ENCODE data around the gene SDK1. TPM values are rescaled to one million over a fixed set of nuclear protein-coding genes. Genes with fewer than 3 reads are reported as not detected.
A peak's percentile ranks its signal among the peaks of the same experiment; 100 is the strongest.

The SDK1 gene
- total RNA-seq, 1 donor from 2014 or later, result 10.4 TPM

GRCh38 chr7:4134631-4135030 lies 833.6 kb downstream of the SDK1 start:
- ATAC-seq (peak; percentile 35), DNase-seq (peak; percentile 59)
- H3K36me3 ChIP-seq, result no peaks in the 10 kb centered on the region
- no peak overlapping the region for H3K4me3 ChIP-seq
- H3K27me3 ChIP-seq, result no peaks in the 10 kb centered on the region
- no peak overlapping the region for H3K27ac ChIP-seq
- intact Hi-C loops (cut with DNase I), result no loop called here
- no peaks in the 10 kb centered on the region for H3K4me1 ChIP-seq
- no peak for TF ChIP-seq CTCF (IDR thresholded peaks at IDR 0.05)
- no peaks in the 10 kb centered on the region for H3K9me3 ChIP-seq

GRCh38 chr7:4135301-4135700 lies 834.2 kb downstream of the SDK1 start:
- DNase-seq, result peak; percentile 16

GRCh38 chr7:4136036-4136435 lies 835.0 kb downstream of the SDK1 start:
- Histone ChIP-seq H3K27ac (no peak overlapping the region), H3K27me3 (no peaks in the 10 kb centered on the region), H3K9me3 (no peaks in the 10 kb centered on the region), H3K4me1 (no peaks in the 10 kb centered on the region), H3K36me3 (no peaks in the 10 kb centered on the region), H3K4me3 (no peak overlapping the region)
- no peak for TF ChIP-seq CTCF (IDR thresholded peaks at IDR 0.05)
- DNase-seq (peak; percentile 39), ATAC-seq (no peak)
- intact Hi-C loops (cut with DNase I), result no loop called here

More at GRCh38 chr7:4135301-4135700, 834.2 kb downstream of the SDK1 start:
- Histone ChIP-seq H3K4me1 (no peaks in the 10 kb centered on the region), H3K9me3 (no peaks in the 10 kb centered on the region), H3K27ac (no peak overlapping the region), H3K36me3 (no peaks in the 10 kb centered on the region), H3K27me3 (no peaks in the 10 kb centered on the region), H3K4me3 (no peak overlapping the region)
- TF ChIP-seq CTCF (IDR thresholded peaks at IDR 0.05), result no peak
- ATAC-seq, result no peak
- intact Hi-C loops (cut with DNase I), result no loop called here

DNA sequence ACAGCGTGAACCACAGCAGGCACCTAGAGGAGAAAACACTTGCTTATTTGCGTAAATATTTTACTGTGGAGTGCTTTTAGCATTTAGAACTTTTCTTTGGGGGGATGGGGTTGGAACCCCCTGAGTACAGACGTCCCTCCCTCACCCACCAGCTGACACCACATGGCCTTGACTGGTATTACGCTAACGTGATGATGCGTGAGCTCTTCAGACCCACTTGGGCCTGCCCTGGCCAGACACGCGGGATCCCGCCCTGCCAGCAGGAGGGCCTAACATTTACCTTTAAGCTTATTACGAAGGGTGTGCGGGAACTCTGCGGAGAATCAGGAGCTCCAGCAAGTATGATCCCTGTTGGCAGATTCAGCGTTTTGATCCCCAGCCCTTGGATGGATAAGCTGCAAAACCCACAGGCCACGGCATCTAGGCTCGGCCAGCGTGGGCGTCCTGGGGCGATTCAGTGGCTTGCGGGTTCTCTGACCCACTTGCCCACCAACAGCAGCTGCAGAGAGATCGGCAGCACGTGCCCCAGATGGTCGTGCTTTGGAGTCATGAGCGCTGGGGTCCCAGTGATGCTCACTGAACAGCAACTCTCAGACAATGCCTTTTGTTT lies 835.6 kb downstream of the SDK1 start:
- H3K27ac ChIP-seq, result no peak overlapping the region
- no peaks in the 10 kb centered on the region for H3K36me3 ChIP-seq
- intact Hi-C loops (cut with DNase I), result no loop called here
- no peak overlapping the region for H3K4me3 ChIP-seq
- DNase-seq, result peak; percentile 46
- ATAC-seq, result no peak
- no peak for TF ChIP-seq CTCF (IDR thresholded peaks at IDR 0.05)
- H3K27me3 ChIP-seq, result no peaks in the 10 kb centered on the region
- no peaks in the 10 kb centered on the region for H3K9me3 ChIP-seq
- H3K4me1 ChIP-seq, result no peaks in the 10 kb centered on the region

GRCh38 chr7:4137552-4137951 lies 836.5 kb downstream of the SDK1 start:
- intact Hi-C loops (cut with DNase I), result no loop called here
- H3K27me3 ChIP-seq, result no peaks in the 10 kb centered on the region
- no peaks in the 10 kb centered on the region for H3K4me1 ChIP-seq
- TF ChIP-seq CTCF (IDR thresholded peaks at IDR 0.05), result no peak
- no peaks in the 10 kb centered on the region for H3K9me3 ChIP-seq
- DNase-seq, result peak; percentile 2
- no peak overlapping the region for H3K4me3 ChIP-seq
- no peak overlapping the region for H3K27ac ChIP-seq
- no peak for ATAC-seq
- H3K36me3 ChIP-seq, result no peaks in the 10 kb centered on the region

DNA sequence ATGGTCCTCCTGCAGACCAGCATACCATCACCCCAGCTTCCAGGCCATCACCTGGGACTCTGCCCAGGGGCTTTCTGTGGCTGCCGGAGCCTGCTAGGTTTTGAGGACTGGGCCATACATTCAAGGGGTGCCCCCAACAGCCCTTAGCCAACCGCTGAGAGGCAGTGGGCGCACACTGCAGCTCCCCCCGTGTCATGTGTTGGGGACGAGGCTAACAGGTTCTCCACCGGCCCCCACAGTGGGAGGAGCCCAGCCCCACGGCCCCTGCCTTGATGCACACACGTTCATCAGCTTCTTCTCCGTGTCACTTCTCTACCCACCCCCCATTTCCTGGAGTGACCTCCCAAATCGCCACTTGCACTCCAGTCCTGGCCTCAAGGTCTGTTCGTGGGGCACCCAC lies 837.8 kb downstream of the SDK1 start:
- DNase-seq, result peak; percentile 57
- no peaks in the 10 kb centered on the region for H3K4me1 ChIP-seq

More for the DNA sequence above, 837.8 kb downstream of the SDK1 start:
- no peak for ATAC-seq
- H3K4me3 ChIP-seq, result no peak overlapping the region
- TF ChIP-seq CTCF (IDR thresholded peaks at IDR 0.05), result no peak
- H3K27ac ChIP-seq, result no peak overlapping the region
- H3K36me3 ChIP-seq, result no peaks in the 10 kb centered on the region
- no peaks in the 10 kb centered on the region for H3K9me3 ChIP-seq
- intact Hi-C loops (cut with DNase I), result no loop called here
- H3K27me3 ChIP-seq, result no peaks in the 10 kb centered on the region

All from upper lobe of right lung (tissue), 1 donor.